ENCODE results near the gene RBM4B. TPM values are rescaled to one million over a fixed set of nuclear protein-coding genes. Genes with fewer than 3 reads are reported as not detected.
A peak's percentile ranks its signal among the peaks of the same experiment; 100 is the strongest.

Gene RBM4B
- total RNA-seq, 1 experiment from 2014 or later: 14.1 TPM

DNA sequence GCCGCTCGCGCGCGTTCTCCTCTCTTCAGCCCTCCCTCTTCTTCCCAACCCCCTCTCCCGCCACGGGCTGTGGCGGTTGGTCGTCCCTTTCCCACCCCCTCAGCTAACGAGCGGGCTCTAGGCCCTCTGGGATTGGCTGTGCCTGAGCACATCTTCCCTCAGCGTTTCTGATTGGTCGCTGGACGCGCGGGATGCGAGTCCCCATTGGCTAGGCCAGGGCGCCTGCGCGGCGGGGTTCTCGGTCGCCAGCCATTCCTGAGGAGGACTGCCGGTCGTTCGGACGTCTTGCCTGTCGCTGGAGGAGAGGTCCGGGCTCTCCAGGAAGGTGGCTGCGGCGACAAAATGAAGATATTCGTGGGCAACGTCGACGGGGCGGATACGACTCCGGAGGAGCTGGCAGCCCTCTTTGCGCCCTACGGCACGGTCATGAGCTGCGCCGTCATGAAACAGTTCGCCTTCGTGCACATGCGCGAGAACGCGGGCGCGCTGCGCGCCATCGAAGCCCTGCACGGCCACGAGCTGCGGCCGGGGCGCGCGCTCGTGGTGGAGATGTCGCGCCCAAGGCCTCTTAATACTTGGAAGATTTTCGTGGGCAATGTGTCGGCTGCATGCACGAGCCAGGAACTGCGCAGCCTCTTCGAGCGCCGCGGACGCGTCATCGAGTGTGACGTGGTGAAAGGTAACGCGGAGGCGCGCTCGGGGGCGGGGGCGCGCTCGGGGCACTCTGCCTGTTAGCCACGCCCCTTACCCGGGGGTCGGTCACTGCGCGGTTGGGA, 61.1 kb downstream of the RBM4B start, which contains the start of gene RBM14 (continued):
- TF ChIP-seq, protein P1, sequence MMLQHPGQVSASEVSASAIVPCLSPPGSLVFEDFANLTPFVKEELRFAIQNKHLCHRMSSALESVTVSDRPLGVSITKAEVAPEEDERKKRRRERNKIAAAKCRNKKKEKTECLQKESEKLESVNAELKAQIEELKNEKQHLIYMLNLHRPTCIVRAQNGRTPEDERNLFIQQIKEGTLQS (CRISPR knock-in tag; conservative IDR thresholded peaks at IDR 0.05): no peak
- no peak for TF ChIP-seq KAT7 (CRISPR knock-in tag; IDR thresholded peaks at IDR 0.05; ENCODE audit: borderline replicate concordance)
- TF ChIP-seq NFE2L1 (CRISPR knock-in tag; IDR thresholded peaks at IDR 0.05): peak; percentile 87; the same call in 1 of the 2 replicates
- TF ChIP-seq, protein P2, sequence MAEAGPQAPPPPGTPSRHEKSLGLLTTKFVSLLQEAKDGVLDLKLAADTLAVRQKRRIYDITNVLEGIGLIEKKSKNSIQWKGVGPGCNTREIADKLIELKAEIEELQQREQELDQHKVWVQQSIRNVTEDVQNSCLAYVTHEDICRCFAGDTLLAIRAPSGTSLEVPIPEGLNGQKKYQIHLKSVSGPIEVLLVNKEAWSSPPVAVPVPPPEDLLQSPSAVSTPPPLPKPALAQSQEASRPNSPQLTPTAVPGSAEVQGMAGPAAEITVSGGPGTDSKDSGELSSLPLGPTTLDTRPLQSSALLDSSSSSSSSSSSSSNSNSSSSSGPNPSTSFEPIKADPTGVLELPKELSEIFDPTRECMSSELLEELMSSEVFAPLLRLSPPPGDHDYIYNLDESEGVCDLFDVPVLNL (CRISPR knock-in tag; IDR thresholded peaks at IDR 0.05; ENCODE audit: borderline replicate concordance, low read depth): peak; percentile 44; the same call in 1 of the 2 replicates
- no peak for TF ChIP-seq NFATC4 (CRISPR knock-in tag; IDR thresholded peaks at IDR 0.05)
- TF ChIP-seq CREM (CRISPR knock-in tag; IDR thresholded peaks at IDR 0.05): peak; percentile 37; the same call in 1 of the 2 replicates
- no peak for TF ChIP-seq MXD4 (CRISPR knock-in tag; IDR thresholded peaks at IDR 0.05; ENCODE audit: borderline replicate concordance)
- TF ChIP-seq RELA (CRISPR knock-in tag; IDR thresholded peaks at IDR 0.05; ENCODE audit: borderline replicate concordance): peak; percentile 77; the same call in 1 of the 2 replicates
- no peak for TF ChIP-seq SOX15 (CRISPR knock-in tag; IDR thresholded peaks at IDR 0.05)
- TF ChIP-seq, protein P3, sequence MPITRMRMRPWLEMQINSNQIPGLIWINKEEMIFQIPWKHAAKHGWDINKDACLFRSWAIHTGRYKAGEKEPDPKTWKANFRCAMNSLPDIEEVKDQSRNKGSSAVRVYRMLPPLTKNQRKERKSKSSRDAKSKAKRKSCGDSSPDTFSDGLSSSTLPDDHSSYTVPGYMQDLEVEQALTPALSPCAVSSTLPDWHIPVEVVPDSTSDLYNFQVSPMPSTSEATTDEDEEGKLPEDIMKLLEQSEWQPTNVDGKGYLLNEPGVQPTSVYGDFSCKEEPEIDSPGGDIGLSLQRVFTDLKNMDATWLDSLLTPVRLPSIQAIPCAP (CRISPR knock-in tag; IDR thresholded peaks at IDR 0.05): 0 out of 2 replicates have a peak, but pooled peaks have one; percentile 47
- peak; percentile 17 for TF ChIP-seq GABPB1 (CRISPR knock-in tag; IDR thresholded peaks at IDR 0.05)
- peak; percentile 82; the same call in 1 of the 2 replicates for TF ChIP-seq TCF7 (CRISPR knock-in tag; IDR thresholded peaks at IDR 0.05; ENCODE audit: low read depth)
- no peak for TF ChIP-seq OVOL2 (CRISPR knock-in tag; IDR thresholded peaks at IDR 0.05; ENCODE audit: borderline replicate concordance)
- peak; percentile 60 for TF ChIP-seq JUN (CRISPR knock-in tag; IDR thresholded peaks at IDR 0.05)
- TF ChIP-seq, protein P4, sequence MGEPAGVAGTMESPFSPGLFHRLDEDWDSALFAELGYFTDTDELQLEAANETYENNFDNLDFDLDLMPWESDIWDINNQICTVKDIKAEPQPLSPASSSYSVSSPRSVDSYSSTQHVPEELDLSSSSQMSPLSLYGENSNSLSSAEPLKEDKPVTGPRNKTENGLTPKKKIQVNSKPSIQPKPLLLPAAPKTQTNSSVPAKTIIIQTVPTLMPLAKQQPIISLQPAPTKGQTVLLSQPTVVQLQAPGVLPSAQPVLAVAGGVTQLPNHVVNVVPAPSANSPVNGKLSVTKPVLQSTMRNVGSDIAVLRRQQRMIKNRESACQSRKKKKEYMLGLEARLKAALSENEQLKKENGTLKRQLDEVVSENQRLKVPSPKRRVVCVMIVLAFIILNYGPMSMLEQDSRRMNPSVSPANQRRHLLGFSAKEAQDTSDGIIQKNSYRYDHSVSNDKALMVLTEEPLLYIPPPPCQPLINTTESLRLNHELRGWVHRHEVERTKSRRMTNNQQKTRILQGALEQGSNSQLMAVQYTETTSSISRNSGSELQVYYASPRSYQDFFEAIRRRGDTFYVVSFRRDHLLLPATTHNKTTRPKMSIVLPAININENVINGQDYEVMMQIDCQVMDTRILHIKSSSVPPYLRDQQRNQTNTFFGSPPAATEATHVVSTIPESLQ (CRISPR knock-in tag; IDR thresholded peaks at IDR 0.05): no peak
- no peak for TF ChIP-seq PRRX2 (CRISPR knock-in tag; IDR thresholded peaks at IDR 0.05)
- TF ChIP-seq, protein P5, sequence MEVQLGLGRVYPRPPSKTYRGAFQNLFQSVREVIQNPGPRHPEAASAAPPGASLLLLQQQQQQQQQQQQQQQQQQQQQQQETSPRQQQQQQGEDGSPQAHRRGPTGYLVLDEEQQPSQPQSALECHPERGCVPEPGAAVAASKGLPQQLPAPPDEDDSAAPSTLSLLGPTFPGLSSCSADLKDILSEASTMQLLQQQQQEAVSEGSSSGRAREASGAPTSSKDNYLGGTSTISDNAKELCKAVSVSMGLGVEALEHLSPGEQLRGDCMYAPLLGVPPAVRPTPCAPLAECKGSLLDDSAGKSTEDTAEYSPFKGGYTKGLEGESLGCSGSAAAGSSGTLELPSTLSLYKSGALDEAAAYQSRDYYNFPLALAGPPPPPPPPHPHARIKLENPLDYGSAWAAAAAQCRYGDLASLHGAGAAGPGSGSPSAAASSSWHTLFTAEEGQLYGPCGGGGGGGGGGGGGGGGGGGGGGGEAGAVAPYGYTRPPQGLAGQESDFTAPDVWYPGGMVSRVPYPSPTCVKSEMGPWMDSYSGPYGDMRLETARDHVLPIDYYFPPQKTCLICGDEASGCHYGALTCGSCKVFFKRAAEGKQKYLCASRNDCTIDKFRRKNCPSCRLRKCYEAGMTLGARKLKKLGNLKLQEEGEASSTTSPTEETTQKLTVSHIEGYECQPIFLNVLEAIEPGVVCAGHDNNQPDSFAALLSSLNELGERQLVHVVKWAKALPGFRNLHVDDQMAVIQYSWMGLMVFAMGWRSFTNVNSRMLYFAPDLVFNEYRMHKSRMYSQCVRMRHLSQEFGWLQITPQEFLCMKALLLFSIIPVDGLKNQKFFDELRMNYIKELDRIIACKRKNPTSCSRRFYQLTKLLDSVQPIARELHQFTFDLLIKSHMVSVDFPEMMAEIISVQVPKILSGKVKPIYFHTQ (CRISPR knock-in tag; IDR thresholded peaks at IDR 0.05): no peak
- TF ChIP-seq, protein P6, sequence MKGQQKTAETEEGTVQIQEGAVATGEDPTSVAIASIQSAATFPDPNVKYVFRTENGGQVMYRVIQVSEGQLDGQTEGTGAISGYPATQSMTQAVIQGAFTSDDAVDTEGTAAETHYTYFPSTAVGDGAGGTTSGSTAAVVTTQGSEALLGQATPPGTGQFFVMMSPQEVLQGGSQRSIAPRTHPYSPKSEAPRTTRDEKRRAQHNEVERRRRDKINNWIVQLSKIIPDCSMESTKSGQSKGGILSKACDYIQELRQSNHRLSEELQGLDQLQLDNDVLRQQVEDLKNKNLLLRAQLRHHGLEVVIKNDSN (CRISPR knock-in tag; IDR thresholded peaks at IDR 0.05): peak; percentile 62; the same call in 1 of the 2 replicates
- TF ChIP-seq CBFB (CRISPR knock-in tag; IDR thresholded peaks at IDR 0.05; ENCODE audit: low read depth): no peak
- no peak for TF ChIP-seq ZNF121 (CRISPR knock-in tag; IDR thresholded peaks at IDR 0.05)
- TF ChIP-seq, protein P7, sequence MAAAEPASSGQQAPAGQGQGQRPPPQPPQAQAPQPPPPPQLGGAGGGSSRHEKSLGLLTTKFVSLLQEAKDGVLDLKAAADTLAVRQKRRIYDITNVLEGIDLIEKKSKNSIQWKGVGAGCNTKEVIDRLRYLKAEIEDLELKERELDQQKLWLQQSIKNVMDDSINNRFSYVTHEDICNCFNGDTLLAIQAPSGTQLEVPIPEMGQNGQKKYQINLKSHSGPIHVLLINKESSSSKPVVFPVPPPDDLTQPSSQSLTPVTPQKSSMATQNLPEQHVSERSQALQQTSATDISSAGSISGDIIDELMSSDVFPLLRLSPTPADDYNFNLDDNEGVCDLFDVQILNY (CRISPR knock-in tag; IDR thresholded peaks at IDR 0.05): peak; percentile 90; the same call in 1 of the 2 replicates
- TF ChIP-seq, protein P8, sequence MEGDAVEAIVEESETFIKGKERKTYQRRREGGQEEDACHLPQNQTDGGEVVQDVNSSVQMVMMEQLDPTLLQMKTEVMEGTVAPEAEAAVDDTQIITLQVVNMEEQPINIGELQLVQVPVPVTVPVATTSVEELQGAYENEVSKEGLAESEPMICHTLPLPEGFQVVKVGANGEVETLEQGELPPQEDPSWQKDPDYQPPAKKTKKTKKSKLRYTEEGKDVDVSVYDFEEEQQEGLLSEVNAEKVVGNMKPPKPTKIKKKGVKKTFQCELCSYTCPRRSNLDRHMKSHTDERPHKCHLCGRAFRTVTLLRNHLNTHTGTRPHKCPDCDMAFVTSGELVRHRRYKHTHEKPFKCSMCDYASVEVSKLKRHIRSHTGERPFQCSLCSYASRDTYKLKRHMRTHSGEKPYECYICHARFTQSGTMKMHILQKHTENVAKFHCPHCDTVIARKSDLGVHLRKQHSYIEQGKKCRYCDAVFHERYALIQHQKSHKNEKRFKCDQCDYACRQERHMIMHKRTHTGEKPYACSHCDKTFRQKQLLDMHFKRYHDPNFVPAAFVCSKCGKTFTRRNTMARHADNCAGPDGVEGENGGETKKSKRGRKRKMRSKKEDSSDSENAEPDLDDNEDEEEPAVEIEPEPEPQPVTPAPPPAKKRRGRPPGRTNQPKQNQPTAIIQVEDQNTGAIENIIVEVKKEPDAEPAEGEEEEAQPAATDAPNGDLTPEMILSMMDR (IDR thresholded peaks at IDR 0.05): no peak
- TF ChIP-seq CREB1 (CRISPR knock-in tag; IDR thresholded peaks at IDR 0.05): peak; percentile 44; the same call in 1 of the 2 replicates
- TF ChIP-seq, protein P9, sequence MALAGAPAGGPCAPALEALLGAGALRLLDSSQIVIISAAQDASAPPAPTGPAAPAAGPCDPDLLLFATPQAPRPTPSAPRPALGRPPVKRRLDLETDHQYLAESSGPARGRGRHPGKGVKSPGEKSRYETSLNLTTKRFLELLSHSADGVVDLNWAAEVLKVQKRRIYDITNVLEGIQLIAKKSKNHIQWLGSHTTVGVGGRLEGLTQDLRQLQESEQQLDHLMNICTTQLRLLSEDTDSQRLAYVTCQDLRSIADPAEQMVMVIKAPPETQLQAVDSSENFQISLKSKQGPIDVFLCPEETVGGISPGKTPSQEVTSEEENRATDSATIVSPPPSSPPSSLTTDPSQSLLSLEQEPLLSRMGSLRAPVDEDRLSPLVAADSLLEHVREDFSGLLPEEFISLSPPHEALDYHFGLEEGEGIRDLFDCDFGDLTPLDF (CRISPR knock-in tag; IDR thresholded peaks at IDR 0.05): no peak; the same call in 1 of the 2 replicates
- no peak for TF ChIP-seq ZNF423 (CRISPR knock-in tag; IDR thresholded peaks at IDR 0.05)
- TF ChIP-seq ZNF671 (CRISPR knock-in tag; IDR thresholded peaks at IDR 0.05): peak; percentile 28; the same call in 1 of the 2 replicates
- no peak for TF ChIP-seq ZBTB21 (CRISPR knock-in tag; IDR thresholded peaks at IDR 0.05; ENCODE audit: borderline replicate concordance)
- peak; percentile 85 for TF ChIP-seq ZNF232 (CRISPR knock-in tag; IDR thresholded peaks at IDR 0.05)

Data from WTC11 (cell line).